Mesenchymal stem cell (in vitro differentiated cells and primary cell): ENCODE data around the gene RNF220.

ENCODE experiments used
- DNase-seq: peaks from one replicate; pipeline ENCODE4 v3.0.0-alpha.2; 2013
- H2AFZ ChIP-seq: one replicate; pipeline ENCODE4 v1.6.1; 2013; ENCODE audit warnings: low read depth, mild to moderate bottlenecking, control low read depth, inconsistent platforms, low read length, moderate library complexity
- H2AK5ac ChIP-seq: 2 replicates; pipeline ENCODE4 v1.6.1; 2013; ENCODE audit warnings: low read length, moderate library complexity, mild to moderate bottlenecking, inconsistent platforms; ENCODE audit not compliant: severe bottlenecking
- H2BK120ac ChIP-seq: one replicate; pipeline ENCODE4 v1.6.1; 2013; ENCODE audit warnings: low read depth, mild to moderate bottlenecking, inconsistent platforms, low read length, moderate library complexity
- H2BK12ac ChIP-seq, 2 experiments: one replicate each; pipeline ENCODE4 v1.6.1; 2013; ENCODE audit warnings: inconsistent platforms in 2 of 2, low read length in 2 of 2, mild to moderate bottlenecking in 2 of 2, moderate library complexity in 2 of 2, control low read depth in 1 of 2
- H2BK15ac ChIP-seq: one replicate; pipeline ENCODE4 v1.6.1; 2013; ENCODE audit warnings: mild to moderate bottlenecking, low read depth, inconsistent platforms; ENCODE audit not compliant: poor library complexity, severe bottlenecking
- H2BK5ac ChIP-seq: 2 replicates; pipeline ENCODE4 v1.6.1; 2013; ENCODE audit warnings: low read depth, mild to moderate bottlenecking, low read length, control low read depth, inconsistent platforms; ENCODE audit not compliant: poor library complexity, severe bottlenecking
- H3K14ac ChIP-seq, 2 experiments: one replicate each; pipeline ENCODE4 v1.6.1; 2013; ENCODE audit warnings: inconsistent platforms in 2 of 2, low read length in 2 of 2, control low read depth in 1 of 2, mild to moderate bottlenecking in 1 of 2, moderate library complexity in 1 of 2
- H3K18ac ChIP-seq, 2 experiments: one replicate each; pipeline ENCODE4 v1.6.1; 2013; ENCODE audit warnings: inconsistent platforms in 2 of 2, low read length in 2 of 2, control low read depth in 1 of 2, low read depth in 1 of 2, mild to moderate bottlenecking in 1 of 2
- H3K23ac ChIP-seq, 2 experiments: one replicate each; pipeline ENCODE4 v1.6.1; 2013; ENCODE audit warnings: inconsistent platforms in 2 of 2, low read length in 2 of 2, mild to moderate bottlenecking in 2 of 2, moderate library complexity in 2 of 2, control low read depth in 1 of 2
- H3K27ac ChIP-seq: 2 replicates; pipeline ENCODE4 v1.5.1; 2013; ENCODE audit warnings: mild to moderate bottlenecking, moderate library complexity, low read length, control low read depth, inconsistent platforms; ENCODE audit not compliant: poor library complexity, severe bottlenecking
- H3K27me3 ChIP-seq, 2 experiments: 2 replicates each; pipeline versions ENCODE4 v1.6.1 to v1.7.0; 2013; ENCODE audit warnings: low read length in 2 of 2, mild to moderate bottlenecking in 2 of 2, moderate library complexity in 2 of 2, control low read depth in 1 of 2, inconsistent platforms in 1 of 2; ENCODE audit not compliant: control insufficient read depth in 1 of 2, insufficient read depth in 1 of 2
- H3K36me3 ChIP-seq, 2 experiments: 2 replicates each; pipeline versions ENCODE4 v1.6.1 to v1.7.0; 2013; ENCODE audit warnings: low read length in 2 of 2, control low read depth in 1 of 2, inconsistent platforms in 1 of 2, low read depth in 1 of 2, mild to moderate bottlenecking in 1 of 2; ENCODE audit not compliant: insufficient read depth in 2 of 2, control insufficient read depth in 1 of 2
- H3K4ac ChIP-seq, 2 experiments: one replicate each; pipeline ENCODE4 v1.6.1; 2013; ENCODE audit warnings: inconsistent platforms in 2 of 2, low read length in 2 of 2, mild to moderate bottlenecking in 2 of 2, moderate library complexity in 2 of 2, control low read depth in 1 of 2, low read depth in 1 of 2
- H3K4me1 ChIP-seq: 2 replicates; pipeline ENCODE4 v1.6.1; 2013; ENCODE audit warnings: low read depth, low read length, control low read depth; ENCODE audit not compliant: control insufficient read depth, insufficient read depth
- H3K4me2 ChIP-seq: 2 replicates; pipeline ENCODE4 v1.6.1; 2013; ENCODE audit warnings: low read length, mild to moderate bottlenecking, inconsistent platforms; ENCODE audit not compliant: poor library complexity, severe bottlenecking
- H3K4me3 ChIP-seq, 2 experiments: 2 replicates each; pipeline versions ENCODE4 v1.5.1 to v1.7.0; 2013; ENCODE audit warnings: low read length in 2 of 2, mild to moderate bottlenecking in 2 of 2, control low read depth in 1 of 2, low read depth in 1 of 2; ENCODE audit not compliant: insufficient read depth in 1 of 2
- H3K79me1 ChIP-seq: replicated peaks from 2 replicates; pipeline ENCODE4 v1.6.1; 2013; ENCODE audit warnings: mild to moderate bottlenecking, control low read depth, low read length, inconsistent platforms; ENCODE audit not compliant: poor library complexity, severe bottlenecking
- H3K9ac ChIP-seq: 2 replicates; pipeline ENCODE4 v1.7.0; 2013; ENCODE audit warnings: mild to moderate bottlenecking, low read length, moderate library complexity
- H3K9me3 ChIP-seq: 2 replicates; pipeline ENCODE4 v1.7.0; 2013; ENCODE audit warnings: mild to moderate bottlenecking, low read length; ENCODE audit not compliant: control insufficient read depth
- H4K8ac ChIP-seq: one replicate; pipeline ENCODE4 v1.6.1; 2013; ENCODE audit warnings: inconsistent platforms, mild to moderate bottlenecking, low read length, moderate library complexity
- H4K91ac ChIP-seq: one replicate; pipeline ENCODE4 v1.6.1; 2013; ENCODE audit warnings: mild to moderate bottlenecking, low read length, inconsistent platforms
- WGBS: methylation state at CpG from one replicate; pipeline ENCODE4 v1.1.7; 2013; ENCODE audit warnings: mixed read lengths; 5-methylcytosine and 5-hydroxymethylcytosine counted together

Gene RNF220

GRCh38 chr1:44576456-44577150 is 171.5 kb downstream of the RNF220 start:
- Histone ChIP-seq H4K8ac (no peak overlapping the region), H2BK5ac (no peak overlapping the region), H3K4me1 (peaks cover 8% of the 10 kb centered on the region), H3K27me3 (peaks cover 23 to 82% of the 10 kb centered on the region in 2 experiments), H2BK120ac (no peak overlapping the region), H3K4ac (no peak overlapping the region), H4K91ac (no peak overlapping the region), H2AFZ (no peak overlapping the region), H2AK5ac (no peak overlapping the region), H3K23ac (no peak overlapping the region), H3K4me3 (no peak overlapping the region), H2BK15ac (no peak overlapping the region), H3K9me3 (no peaks in the 10 kb centered on the region), H3K27ac (no peak overlapping the region), H2BK12ac (no peak overlapping the region), H3K14ac (no peak overlapping the region), H3K4me2 (no peak overlapping the region), H3K9ac (no peak overlapping the region), H3K79me1 (no peaks in the 10 kb centered on the region), H3K36me3 (no peaks in the 10 kb centered on the region), H3K18ac (no peak overlapping the region)
- no peak for DNase-seq
- 80% methylated on average over 5 of the region's 5 CpGs for WGBS

GRCh38 chr1:44581205-44581604 is 176.2 kb downstream of the RNF220 start:
- no peak overlapping the region for H3K4me2 ChIP-seq
- H2AK5ac ChIP-seq: no peak overlapping the region
- peaks cover 36 to 80% of the 10 kb centered on the region in 2 experiments for H3K27me3 ChIP-seq
- no peak overlapping the region for H3K27ac ChIP-seq
- H3K9me3 ChIP-seq: no peaks in the 10 kb centered on the region
- H2BK12ac ChIP-seq: no peak overlapping the region
- WGBS: 79% methylated on average over 6 of the region's 6 CpGs
- no peak overlapping the region for H2BK5ac ChIP-seq
- H4K8ac ChIP-seq: no peak overlapping the region
- peaks cover 6% of the 10 kb centered on the region for H3K4me1 ChIP-seq
- no peak overlapping the region for H3K9ac ChIP-seq
- H4K91ac ChIP-seq: no peak overlapping the region
- no peak overlapping the region for H2BK120ac ChIP-seq
- no peak overlapping the region for H2BK15ac ChIP-seq
- DNase-seq: no peak
- no peak overlapping the region for H3K18ac ChIP-seq
- no peaks in the 10 kb centered on the region for H3K79me1 ChIP-seq
- H3K4ac ChIP-seq: no peak overlapping the region
- no peak overlapping the region for H3K14ac ChIP-seq
- H3K4me3 ChIP-seq: no peak overlapping the region
- no peaks in the 10 kb centered on the region for H3K36me3 ChIP-seq
- H3K23ac ChIP-seq: no peak overlapping the region
- H2AFZ ChIP-seq: no peak overlapping the region

- Histone ChIP-seq H3K4ac (no peak overlapping the region), H2BK5ac (no peak overlapping the region), H2BK120ac (no peak overlapping the region), H4K91ac (no peak overlapping the region), H3K36me3 (no peaks in the 10 kb centered on the region), H2BK12ac (no peak overlapping the region), H3K4me1 (peaks cover 6% of the 10 kb centered on the region), H2BK15ac (no peak overlapping the region), H2AFZ (no peak overlapping the region), H3K4me3 (no peak overlapping the region), H3K79me1 (no peaks in the 10 kb centered on the region), H3K14ac (no peak overlapping the region), H3K27ac (no peak overlapping the region), H3K18ac (no peak overlapping the region), H3K27me3 (peaks cover 48 to 91% of the 10 kb centered on the region in 2 experiments), H3K9ac (no peak overlapping the region), H2AK5ac (no peak overlapping the region), H3K9me3 (no peaks in the 10 kb centered on the region), H4K8ac (no peak overlapping the region), H3K4me2 (no peak overlapping the region), H3K23ac (no peak overlapping the region)
- DNase-seq: no peak
- 1% methylated on average over 6 of the region's 6 CpGs for WGBS
Measured at GRCh38 chr1:44584167-44584566, 179.1 kb downstream of the RNF220 start.

- Histone ChIP-seq H3K9ac (no peak overlapping the region), H3K36me3 (no peaks in the 10 kb centered on the region), H4K91ac (no peak overlapping the region), H3K14ac (no peak overlapping the region), H3K79me1 (no peaks in the 10 kb centered on the region), H3K4me1 (peaks cover 6% of the 10 kb centered on the region), H2BK120ac (no peak overlapping the region), H3K27ac (no peak overlapping the region), H3K27me3 (peaks cover 55 to 90% of the 10 kb centered on the region in 2 experiments), H3K4me2 (no peak overlapping the region), H3K18ac (no peak overlapping the region), H2BK12ac (no peak overlapping the region), H2AK5ac (no peak overlapping the region), H3K4ac (no peak overlapping the region), H4K8ac (no peak overlapping the region), H2AFZ (no peak overlapping the region), H3K4me3 (no peak overlapping the region), H3K9me3 (no peaks in the 10 kb centered on the region), H3K23ac (no peak overlapping the region), H2BK15ac (no peak overlapping the region), H2BK5ac (no peak overlapping the region)
- DNase-seq: no peak
- 47% methylated on average over 3 of the region's 4 CpGs for WGBS
Measured at GRCh38 chr1:44585315-44585920, 180.4 kb downstream of the RNF220 start.
